Right atrium auricular region (tissue), 2 donors: ENCODE data around the gene DNAJB6. TPM values are rescaled to one million over a fixed set of nuclear protein-coding genes. Genes with fewer than 3 reads are reported as not detected.

Source experiments
- DNase-seq: peaks from one replicate; pipeline ENCODE4 v3.0.0-alpha.2; 2019; ENCODE audit warnings: low spot score
- H3K27ac ChIP-seq, 2 donors: fragments of 200-600 bp; sonication (generic); 1 replicate in 1 of 2; 2 replicates in 1 of 2; pipeline ENCODE4 v1.5.1; 2016 to 2019
- H3K27me3 ChIP-seq, 2 donors: fragments of 200-600 bp; sonication (generic); one replicate each; pipeline versions ENCODE4 v1.5.1 to v1.6.0; 2017 to 2019
- H3K36me3 ChIP-seq: fragments of 200-600 bp; sonication (generic); one replicate; pipeline ENCODE4 v1.5.1; 2016
- H3K4me1 ChIP-seq, 2 donors: fragments of 200-600 bp; sonication (generic); one replicate each; pipeline versions ENCODE4 v1.5.1 to v1.6.0; 2017 to 2019
- H3K4me3 ChIP-seq, 2 donors: fragments of 200-600 bp; sonication (generic); 1 replicate in 1 of 2; 2 replicates in 1 of 2; pipeline ENCODE4 v1.5.1; 2017 to 2019; ENCODE audit warnings: mild to moderate bottlenecking in 1 of 2, moderate library complexity in 1 of 2
- H3K9me3 ChIP-seq, 2 donors: fragments of 200-600 bp; sonication (generic); one replicate each; pipeline ENCODE4 v1.5.1; 2019
- total RNA-seq, 2 donors: library from RNA; depleted of rRNA; stranded (reverse); fragments of >200 nt; gene quantifications; one replicate each; pipeline ENCODE4 v1.1.0, GENCODE V29; 2016
- TF ChIP-seq, protein P1 (sequence below), 2 donors: fragments of 200-600 bp; sonication (generic); IDR thresholded peaks; one replicate each; pipeline ENCODE4 v1.5.1; 2019; ENCODE audit warnings: antibody characterized with exemption in 2 of 2

The DNAJB6 gene
- total RNA-seq, 2 donors from 2014 or later: 134 to 137 TPM

GRCh38 chr7:157375410-157375809 lies 38.6 kb downstream of the DNAJB6 start:
- Histone ChIP-seq H3K4me3 (no peak overlapping the region), H3K36me3 (peaks cover 40% of the 10 kb centered on the region), H3K27me3 (no peaks in the 10 kb centered on the region), H3K4me1 (peaks cover 0 to 56% of the 10 kb centered on the region in 2 donors), H3K27ac (peak overlapping the region; percentile 10 to 36), H3K9me3 (no peaks in the 10 kb centered on the region)
- TF ChIP-seq, protein P1, sequence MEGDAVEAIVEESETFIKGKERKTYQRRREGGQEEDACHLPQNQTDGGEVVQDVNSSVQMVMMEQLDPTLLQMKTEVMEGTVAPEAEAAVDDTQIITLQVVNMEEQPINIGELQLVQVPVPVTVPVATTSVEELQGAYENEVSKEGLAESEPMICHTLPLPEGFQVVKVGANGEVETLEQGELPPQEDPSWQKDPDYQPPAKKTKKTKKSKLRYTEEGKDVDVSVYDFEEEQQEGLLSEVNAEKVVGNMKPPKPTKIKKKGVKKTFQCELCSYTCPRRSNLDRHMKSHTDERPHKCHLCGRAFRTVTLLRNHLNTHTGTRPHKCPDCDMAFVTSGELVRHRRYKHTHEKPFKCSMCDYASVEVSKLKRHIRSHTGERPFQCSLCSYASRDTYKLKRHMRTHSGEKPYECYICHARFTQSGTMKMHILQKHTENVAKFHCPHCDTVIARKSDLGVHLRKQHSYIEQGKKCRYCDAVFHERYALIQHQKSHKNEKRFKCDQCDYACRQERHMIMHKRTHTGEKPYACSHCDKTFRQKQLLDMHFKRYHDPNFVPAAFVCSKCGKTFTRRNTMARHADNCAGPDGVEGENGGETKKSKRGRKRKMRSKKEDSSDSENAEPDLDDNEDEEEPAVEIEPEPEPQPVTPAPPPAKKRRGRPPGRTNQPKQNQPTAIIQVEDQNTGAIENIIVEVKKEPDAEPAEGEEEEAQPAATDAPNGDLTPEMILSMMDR (IDR thresholded peaks at IDR 0.05): no peak
- no peak for DNase-seq

DNA sequence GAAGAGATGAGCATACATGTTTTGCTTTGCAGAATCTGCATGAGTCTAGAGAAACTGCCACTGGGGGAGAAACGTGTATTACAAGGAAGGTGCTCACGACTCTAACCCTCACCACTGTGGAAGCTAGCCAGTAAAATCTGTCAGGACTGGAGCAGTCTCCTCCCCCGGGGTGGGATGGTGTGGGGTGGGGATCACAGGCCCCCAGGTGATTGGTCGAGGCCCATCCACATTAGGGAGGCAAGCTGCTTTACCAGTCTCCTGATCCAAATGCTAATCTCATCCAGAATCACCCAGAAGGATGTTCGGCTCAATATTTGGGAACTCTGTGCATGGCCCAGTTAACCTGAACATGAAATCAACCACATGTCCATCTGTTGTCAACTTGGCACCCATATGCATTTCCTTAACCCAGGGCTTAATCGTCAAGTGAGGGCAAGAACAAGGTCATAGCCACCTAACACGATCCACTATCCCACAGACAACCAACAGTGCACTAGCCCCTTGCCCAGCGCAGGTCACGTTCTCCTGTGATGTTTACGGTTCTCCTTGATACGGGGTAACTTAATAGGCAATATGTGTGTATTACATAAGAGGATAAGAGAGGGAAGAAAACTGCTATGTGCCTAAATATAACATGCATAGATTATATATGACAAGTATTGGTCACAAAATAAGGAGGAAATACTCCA lies 40.8 kb downstream of the DNAJB6 start:
- Histone ChIP-seq H3K36me3 (peaks cover 23% of the 10 kb centered on the region), H3K4me1 (peaks cover 0 to 51% of the 10 kb centered on the region in 2 donors), H3K27ac (peak overlapping the region in 1 of 2 donors; percentile 3), H3K27me3 (no peaks in the 10 kb centered on the region), H3K9me3 (no peaks in the 10 kb centered on the region), H3K4me3 (no peak overlapping the region)
- no peak for DNase-seq
- TF ChIP-seq, protein P1 (IDR thresholded peaks at IDR 0.05): no peak

DNA sequence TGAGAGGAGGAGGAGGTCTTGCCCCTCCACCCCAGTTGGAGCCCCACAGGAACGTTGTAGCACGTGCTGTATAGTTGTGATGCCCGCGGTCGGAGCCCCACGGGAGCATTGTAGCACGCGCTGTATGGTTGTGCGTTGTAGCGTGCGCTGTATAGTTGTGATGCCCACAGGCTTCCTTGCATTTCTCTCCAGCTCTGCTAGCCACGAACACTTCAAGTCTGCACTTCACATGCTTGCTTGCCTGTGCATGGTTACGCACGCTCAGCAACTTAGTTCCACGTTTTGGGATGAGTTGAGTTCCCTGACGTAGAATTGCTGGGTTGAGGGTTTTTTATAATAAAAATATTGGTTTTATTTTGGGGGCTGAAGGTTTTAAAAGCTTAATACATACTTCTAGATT lies 41.6 kb downstream of the DNAJB6 start:
- peak overlapping the region in 1 of 2 donors; percentile 3 for H3K27ac ChIP-seq
- H3K9me3 ChIP-seq: no peaks in the 10 kb centered on the region
- TF ChIP-seq, protein P1 (IDR thresholded peaks at IDR 0.05): no peak
- no peak for DNase-seq
- H3K4me1 ChIP-seq: peaks cover 0 to 51% of the 10 kb centered on the region in 2 donors
- H3K27me3 ChIP-seq: no peaks in the 10 kb centered on the region
- H3K36me3 ChIP-seq: peaks cover 23% of the 10 kb centered on the region
- no peak overlapping the region for H3K4me3 ChIP-seq

GRCh38 chr7:157379493-157379892 lies 42.7 kb downstream of the DNAJB6 start:
- Histone ChIP-seq H3K27ac (no peak overlapping the region), H3K36me3 (peaks cover 24% of the 10 kb centered on the region), H3K9me3 (no peaks in the 10 kb centered on the region), H3K4me3 (no peak overlapping the region), H3K27me3 (no peaks in the 10 kb centered on the region), H3K4me1 (peaks cover 0 to 55% of the 10 kb centered on the region in 2 donors)
- no peak for DNase-seq
- TF ChIP-seq, protein P1 (IDR thresholded peaks at IDR 0.05): no peak

DNA sequence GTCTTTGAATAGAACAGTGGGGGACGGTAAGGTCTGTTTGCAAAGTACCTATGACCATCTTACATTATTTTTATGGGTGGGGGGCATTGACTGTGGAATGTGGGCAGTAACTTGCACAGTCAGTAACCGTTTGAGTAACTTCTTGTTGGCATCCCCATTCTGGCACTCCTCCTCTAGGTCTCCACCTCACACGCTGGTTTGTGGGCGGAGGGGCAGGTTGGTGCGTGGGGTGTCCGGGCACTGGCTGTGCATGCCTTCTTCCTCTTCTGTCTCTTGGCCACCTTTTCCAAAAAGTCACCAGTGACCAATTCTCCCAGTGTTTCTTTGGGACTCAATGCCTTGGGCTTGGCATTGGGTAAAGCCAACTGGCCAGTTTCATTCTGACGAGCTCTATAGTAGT lies 43.6 kb downstream of the DNAJB6 start:
- Histone ChIP-seq H3K27me3 (no peaks in the 10 kb centered on the region), H3K4me3 (no peak overlapping the region), H3K9me3 (no peaks in the 10 kb centered on the region), H3K36me3 (peaks cover 34% of the 10 kb centered on the region), H3K27ac (no peak overlapping the region), H3K4me1 (peaks cover 0 to 51% of the 10 kb centered on the region in 2 donors)
- TF ChIP-seq, protein P1 (IDR thresholded peaks at IDR 0.05): no peak
- no peak for DNase-seq

GRCh38 chr7:157383868-157384267 lies 47.1 kb downstream of the DNAJB6 start:
- Histone ChIP-seq H3K4me3 (no peak overlapping the region), H3K27ac (peak overlapping the region in 1 of 2 donors; percentile 29), H3K9me3 (no peaks in the 10 kb centered on the region), H3K4me1 (peaks cover 0 to 36% of the 10 kb centered on the region in 2 donors), H3K36me3 (peaks cover 48% of the 10 kb centered on the region), H3K27me3 (no peaks in the 10 kb centered on the region)
- TF ChIP-seq, protein P1 (IDR thresholded peaks at IDR 0.05): no peak
- DNase-seq: no peak
